Mesodermal cell (in vitro differentiated cells): ENCODE measurements around the gene GIMD1. TPM values are rescaled to one million over a fixed set of nuclear protein-coding genes. Genes with fewer than 3 reads are reported as not detected.
"Not testable (repeated sequence)": the region's sequence is repeated elsewhere in the genome, so short reads cannot be mapped to it uniquely, and the experiment has no call there.

Experiments
- H3K27ac ChIP-seq: 2 replicates; pipeline ENCODE4 v1.7.0; 2013; ENCODE audit warnings: mild to moderate bottlenecking, low read depth, low read length, moderate library complexity; ENCODE audit not compliant: severe bottlenecking
- H3K36me3 ChIP-seq: 2 replicates; pipeline ENCODE4 v1.7.1; 2013; ENCODE audit warnings: mild to moderate bottlenecking, low read length, moderate library complexity; ENCODE audit not compliant: control insufficient read depth, insufficient read depth
- H3K4me1 ChIP-seq: one replicate; pipeline ENCODE4 v1.7.1; 2013; ENCODE audit warnings: mild to moderate bottlenecking, low read length; ENCODE audit not compliant: insufficient read depth, control insufficient read depth, poor library complexity, severe bottlenecking
- H3K4me3 ChIP-seq: 2 replicates; pipeline ENCODE4 v1.7.0; 2013; ENCODE audit warnings: low read length, control low read depth, mild to moderate bottlenecking; ENCODE audit not compliant: insufficient read depth, poor library complexity, severe bottlenecking; ENCODE audit errors: extremely low read depth
- H3K9me3 ChIP-seq: 2 replicates; pipeline ENCODE4 v1.7.1; 2013; ENCODE audit warnings: mild to moderate bottlenecking, low read length, moderate library complexity; ENCODE audit not compliant: control insufficient read depth
- WGBS, 2 experiments: methylation state at CpG; one replicate each; pipeline ENCODE4 v1.1.5; 2013; ENCODE audit warnings: missing lambda C conversion rate in 2 of 2; ENCODE audit not compliant: insufficient coverage in 2 of 2; 5-methylcytosine and 5-hydroxymethylcytosine counted together
- polyA plus RNA-seq, 2 experiments: library from polyadenylated mRNA; stranded (reverse); fragments of 50-300 nt; gene quantifications; one replicate each; pipeline ENCODE4 v1.2.3, GENCODE V29; 2013

GIMD1 gene
- polyA plus RNA-seq (2013, experiment 1 of 2), result not detected
- polyA plus RNA-seq (2013, experiment 2 of 2), result not detected

- H3K36me3 ChIP-seq, result no peaks in the 10 kb centered on the region
- H3K4me3 ChIP-seq, result no peak within 1 kb of the TSS
- H3K4me1 ChIP-seq, result peaks cover 22% of the 10 kb centered on the region
Observed at GRCh38 chr4:106368678-106369077, at the start of gene GIMD1. Gene GIMD1, minus strand, starts transcription at chr4:106368778. Its CDS starts 1,343 bp downstream, at chr4:106367435.

GRCh38 chr4:106414366-106414765, 45.8 kb upstream of the GIMD1 start:
- Histone ChIP-seq H3K36me3 (no peaks in the 10 kb centered on the region), H3K27ac (no peak overlapping the region), H3K4me3 (no peak overlapping the region), H3K9me3 (no peaks in the 10 kb centered on the region), H3K4me1 (peaks cover 11% of the 10 kb centered on the region)

More at GRCh38 chr4:106368678-106369077, at the start of gene GIMD1:
- Histone ChIP-seq H3K9me3 (no peaks in the 10 kb centered on the region), H3K27ac (no peak within 1 kb of the TSS)
- WGBS, 2 experiments, result 81 to 94% methylated on average over 3 of the region's 5 CpGs

GRCh38 chr4:106409901-106410889, 41.6 kb upstream of the GIMD1 start:
- Histone ChIP-seq H3K4me1 (peaks cover 17% of the 10 kb centered on the region), H3K4me3 (no peak overlapping the region), H3K9me3 (no peaks in the 10 kb centered on the region), H3K27ac (peak overlapping the region; percentile 47), H3K36me3 (no peaks in the 10 kb centered on the region)
- 89 to 99% methylated on average over 10 to 12 of the region's 15 CpGs for WGBS, 2 experiments

- peaks cover 15% of the 10 kb centered on the region for H3K4me1 ChIP-seq
- H3K9me3 ChIP-seq, H3K36me3 ChIP-seq, H3K4me3 ChIP-seq, H3K27ac ChIP-seq: not testable (repeated sequence)
- 60 to 93% methylated on average over 1 to 3 of the region's 3 CpGs for WGBS, 2 experiments
Observed at GRCh38 chr4:106408004-106408403, 39.4 kb upstream of the GIMD1 start.

GRCh38 chr4:106401157-106401556, 32.6 kb upstream of the GIMD1 start:
- Histone ChIP-seq H3K9me3 (peaks cover 3% of the 10 kb centered on the region), H3K4me3 (no peak overlapping the region), H3K4me1 (no peaks in the 10 kb centered on the region), H3K27ac (no peak overlapping the region), H3K36me3 (no peaks in the 10 kb centered on the region)
- WGBS, 2 experiments, result no CpG with 5 or more reads among the region's 3 CpGs

DNA sequence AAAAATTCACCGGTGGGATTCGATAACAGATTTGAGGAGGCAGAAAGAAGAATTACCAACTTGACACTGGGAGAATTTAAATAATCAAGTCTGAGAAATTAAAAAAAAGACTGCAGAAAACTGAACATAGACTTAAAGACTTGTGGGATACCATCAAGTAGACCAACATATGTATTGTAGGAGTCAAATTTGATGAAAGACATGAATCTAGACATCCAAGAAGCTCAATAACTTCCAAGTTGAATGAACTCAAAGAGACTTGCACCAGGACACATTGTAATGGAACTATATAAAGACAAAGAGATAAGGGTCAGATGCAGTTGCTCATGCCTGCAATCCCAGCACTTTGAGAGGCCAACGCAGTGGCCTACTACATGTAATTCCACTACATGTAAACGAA, 30.3 kb upstream of the GIMD1 start:
- H3K9me3 ChIP-seq, H3K27ac ChIP-seq, H3K4me3 ChIP-seq, H3K36me3 ChIP-seq, H3K4me1 ChIP-seq: not testable (repeated sequence)
- no CpG with 5 or more reads among the region's 4 CpGs for WGBS, 2 experiments

DNA sequence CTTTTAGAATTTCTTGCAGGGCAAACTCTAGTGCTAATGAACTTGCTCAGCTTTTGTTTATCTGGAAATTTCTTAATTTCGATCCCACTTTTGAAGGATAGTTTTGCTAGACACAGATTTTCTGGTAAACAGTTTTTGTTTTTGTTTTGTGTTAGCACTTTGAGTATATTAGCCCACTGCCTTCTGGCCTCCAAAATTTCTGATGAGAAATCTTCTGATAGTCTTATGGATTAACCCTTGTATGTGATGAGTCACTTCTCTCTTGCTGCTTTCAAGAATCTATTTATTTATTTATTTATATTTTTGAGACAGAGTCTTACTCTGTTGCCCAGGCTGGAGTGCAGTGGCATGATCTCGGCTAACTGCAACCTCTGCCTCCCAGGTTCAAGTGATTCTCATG, 27.0 kb upstream of the GIMD1 start:
- Histone ChIP-seq H3K9me3 (peaks cover 3% of the 10 kb centered on the region), H3K36me3 (no peaks in the 10 kb centered on the region), H3K4me3 (no peak overlapping the region), H3K4me1 (no peaks in the 10 kb centered on the region), H3K27ac (no peak overlapping the region)
- WGBS, 2 experiments, result 60 to 90% methylated on average over 1 to 2 of the region's 2 CpGs

DNA sequence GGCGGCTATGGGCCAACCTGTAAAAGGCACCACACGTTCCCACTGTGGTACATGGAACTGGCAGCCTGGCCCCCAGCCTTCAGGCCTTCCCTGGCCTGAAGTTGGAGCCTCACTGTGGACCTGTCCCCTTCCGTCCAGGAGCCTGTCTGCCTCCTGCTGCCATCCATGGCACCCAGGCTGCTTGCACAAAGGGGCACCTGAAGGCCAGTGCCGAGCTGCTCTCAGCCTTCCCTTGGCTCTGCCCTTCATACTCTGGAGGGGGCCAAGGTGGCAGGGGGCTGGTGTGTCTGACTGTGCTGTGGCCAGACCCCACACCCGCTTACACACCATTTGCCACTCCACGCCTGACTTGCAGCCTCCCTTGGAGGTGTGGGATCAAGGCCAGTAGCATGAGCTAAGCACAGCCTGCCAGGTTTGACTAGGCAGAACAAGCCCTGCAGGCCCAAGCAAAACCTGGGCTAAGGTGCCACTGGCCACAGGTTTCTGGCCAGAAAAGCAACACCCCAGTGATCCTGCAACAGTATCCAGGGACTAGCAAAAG, 17.3 kb upstream of the GIMD1 start:
- 88 to 94% methylated on average over 3 to 5 of the region's 6 CpGs for WGBS, 2 experiments
- no peak overlapping the region for H3K27ac ChIP-seq
- no peaks in the 10 kb centered on the region for H3K4me1 ChIP-seq
- no peak overlapping the region for H3K4me3 ChIP-seq
- no peaks in the 10 kb centered on the region for H3K9me3 ChIP-seq
- no peaks in the 10 kb centered on the region for H3K36me3 ChIP-seq

GRCh38 chr4:106384878-106385277, 16.3 kb upstream of the GIMD1 start:
- H3K4me1 ChIP-seq, result no peaks in the 10 kb centered on the region
- H3K9me3 ChIP-seq, result no peaks in the 10 kb centered on the region
- H3K36me3 ChIP-seq, result no peaks in the 10 kb centered on the region
- WGBS, 2 experiments, result 97 to 100% methylated on average over 3 of the region's 3 CpGs
- no peak overlapping the region for H3K4me3 ChIP-seq
- no peak overlapping the region for H3K27ac ChIP-seq

DNA sequence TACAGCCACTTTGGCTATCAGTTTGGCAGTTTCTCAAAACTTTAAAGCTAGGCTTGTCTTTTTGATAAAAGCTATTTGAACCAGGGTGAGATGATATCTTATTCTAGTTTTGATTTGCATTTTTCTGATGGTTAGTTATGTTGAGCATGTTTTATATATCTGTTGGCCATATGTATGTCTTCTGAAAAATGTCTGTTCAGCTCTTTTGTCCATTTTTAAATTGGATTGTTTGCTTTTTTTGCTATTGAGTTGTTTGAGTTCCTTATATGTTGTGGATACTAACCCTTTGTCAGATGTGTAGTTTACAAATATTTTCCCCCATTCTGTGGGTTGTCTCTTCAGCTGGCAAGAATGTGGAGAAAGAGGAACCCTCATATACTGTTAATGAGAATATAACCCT, 11.6 kb upstream of the GIMD1 start:
- Histone ChIP-seq H3K9me3 (no peaks in the 10 kb centered on the region), H3K36me3 (no peaks in the 10 kb centered on the region), H3K4me1 (no peaks in the 10 kb centered on the region), H3K4me3 (no peak overlapping the region), H3K27ac (no peak overlapping the region)

- Histone ChIP-seq H3K36me3 (no peaks in the 10 kb centered on the region), H3K27ac (no peak overlapping the region), H3K4me3 (no peak overlapping the region), H3K9me3 (no peaks in the 10 kb centered on the region), H3K4me1 (no peaks in the 10 kb centered on the region)
- no CpG with 5 or more reads among the region's 3 CpGs for WGBS, 2 experiments
Observed at GRCh38 chr4:106373026-106373425, 4.4 kb upstream of the GIMD1 start.
